KMS-11 (cell line): ENCODE measurements around the gene PRKCI.

Experiments
- H2AFZ ChIP-seq: fragments of 200-600 bp; sonication (generic); 2 replicates; pipeline ENCODE4 v1.6.1; 2016; ENCODE audit warnings: antibody characterized with exemption, mixed run types, low read depth
- H3K27ac ChIP-seq: fragments of 200-600 bp; sonication (generic); 2 replicates; pipeline ENCODE4 v1.6.1; 2016; ENCODE audit warnings: mild to moderate bottlenecking, mixed run types
- H3K27me3 ChIP-seq: fragments of 200-600 bp; sonication (generic); 2 replicates; pipeline ENCODE4 v1.6.1; 2017; ENCODE audit warnings: mild to moderate bottlenecking, low read depth, mixed run types, moderate library complexity; ENCODE audit not compliant: insufficient read depth
- H3K36me3 ChIP-seq: fragments of 200-600 bp; sonication (generic); 2 replicates; pipeline ENCODE4 v1.6.1; 2017; ENCODE audit warnings: mild to moderate bottlenecking, mixed run types; ENCODE audit not compliant: insufficient read depth
- H3K4me1 ChIP-seq: fragments of 200-600 bp; sonication (generic); 2 replicates; pipeline ENCODE4 v1.6.1; 2016; ENCODE audit warnings: mild to moderate bottlenecking, low read depth, mixed run types; ENCODE audit not compliant: poor library complexity, severe bottlenecking
- H3K4me2 ChIP-seq: fragments of 200-600 bp; sonication (generic); 2 replicates; pipeline ENCODE4 v1.7.0; 2016; ENCODE audit warnings: mild to moderate bottlenecking, mixed run types
- H3K4me3 ChIP-seq: fragments of 200-600 bp; sonication (generic); IDR thresholded peaks from 2 replicates; pipeline ENCODE4 v1.6.1; 2017; ENCODE audit warnings: low read depth, low read length, mixed read lengths; ENCODE audit not compliant: insufficient read depth
- H3K79me2 ChIP-seq: fragments of 200-600 bp; sonication (generic); 2 replicates; pipeline ENCODE4 v1.6.1; 2016; ENCODE audit warnings: low read depth, mixed run types; ENCODE audit not compliant: insufficient read depth
- H3K9ac ChIP-seq: fragments of 200-600 bp; sonication (generic); 2 replicates; pipeline ENCODE4 v1.6.1; 2016; ENCODE audit warnings: mild to moderate bottlenecking, mixed run types
- H4K20me1 ChIP-seq: fragments of 200-600 bp; sonication (generic); 2 replicates; pipeline ENCODE4 v1.6.1; 2016; ENCODE audit warnings: mild to moderate bottlenecking, mixed run types; ENCODE audit not compliant: insufficient read depth
- TF ChIP-seq, protein P1 (sequence below): fragments of 200-600 bp; sonication (generic); conservative IDR thresholded peaks from 2 replicates; pipeline ENCODE4 v1.6.1; 2017; ENCODE audit warnings: low read depth, mild to moderate bottlenecking, antibody characterized with exemption, low read length, moderate library complexity, mixed read lengths

Gene PRKCI

DNA sequence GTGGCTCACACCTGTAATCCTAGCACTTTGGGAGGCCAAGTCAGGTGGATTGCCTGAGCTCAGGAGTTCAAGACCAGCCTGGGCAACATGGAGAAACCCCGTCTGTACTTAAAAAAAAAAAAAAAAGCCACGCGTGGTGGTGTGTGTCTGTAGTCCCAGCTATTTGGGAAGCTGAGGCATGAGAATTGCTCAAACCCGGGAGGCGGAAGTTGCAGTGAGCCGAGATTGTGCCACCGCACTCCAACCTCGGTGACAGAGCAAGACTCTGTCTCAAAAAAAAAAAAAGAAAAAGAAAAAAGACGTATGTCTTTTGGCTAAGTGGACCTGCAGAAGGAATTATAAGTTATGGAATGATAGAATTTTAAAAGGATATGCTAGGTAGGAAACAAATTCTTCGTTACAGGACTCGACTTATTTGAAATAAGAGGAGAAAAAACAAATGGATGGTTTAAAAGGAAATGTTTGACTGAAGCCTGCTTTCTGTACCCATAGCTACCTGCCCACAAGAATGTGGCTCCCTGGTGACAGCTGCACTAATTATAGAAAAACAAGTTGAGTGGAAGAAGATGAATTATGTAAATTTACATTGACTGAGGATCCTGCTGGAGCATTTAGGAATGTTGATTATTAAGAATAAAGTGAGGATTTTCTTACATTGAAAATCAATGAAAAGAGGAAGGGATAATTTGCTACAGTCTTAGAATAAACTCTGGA, 99.3 kb downstream of the PRKCI start:
- TF ChIP-seq, protein P1, sequence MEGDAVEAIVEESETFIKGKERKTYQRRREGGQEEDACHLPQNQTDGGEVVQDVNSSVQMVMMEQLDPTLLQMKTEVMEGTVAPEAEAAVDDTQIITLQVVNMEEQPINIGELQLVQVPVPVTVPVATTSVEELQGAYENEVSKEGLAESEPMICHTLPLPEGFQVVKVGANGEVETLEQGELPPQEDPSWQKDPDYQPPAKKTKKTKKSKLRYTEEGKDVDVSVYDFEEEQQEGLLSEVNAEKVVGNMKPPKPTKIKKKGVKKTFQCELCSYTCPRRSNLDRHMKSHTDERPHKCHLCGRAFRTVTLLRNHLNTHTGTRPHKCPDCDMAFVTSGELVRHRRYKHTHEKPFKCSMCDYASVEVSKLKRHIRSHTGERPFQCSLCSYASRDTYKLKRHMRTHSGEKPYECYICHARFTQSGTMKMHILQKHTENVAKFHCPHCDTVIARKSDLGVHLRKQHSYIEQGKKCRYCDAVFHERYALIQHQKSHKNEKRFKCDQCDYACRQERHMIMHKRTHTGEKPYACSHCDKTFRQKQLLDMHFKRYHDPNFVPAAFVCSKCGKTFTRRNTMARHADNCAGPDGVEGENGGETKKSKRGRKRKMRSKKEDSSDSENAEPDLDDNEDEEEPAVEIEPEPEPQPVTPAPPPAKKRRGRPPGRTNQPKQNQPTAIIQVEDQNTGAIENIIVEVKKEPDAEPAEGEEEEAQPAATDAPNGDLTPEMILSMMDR: no peak
- H3K27ac ChIP-seq: peak overlapping the region; percentile 25; the same call in 1 of the 2 replicates
- H4K20me1 ChIP-seq: no peaks in the 10 kb centered on the region
- no peaks in the 10 kb centered on the region for H3K27me3 ChIP-seq
- H3K79me2 ChIP-seq: no peaks in the 10 kb centered on the region
- no peaks in the 10 kb centered on the region for H3K36me3 ChIP-seq
- H2AFZ ChIP-seq: peak overlapping the region; percentile 20; the same call in 1 of the 2 replicates
- peak overlapping the region; percentile 33 for H3K4me2 ChIP-seq
- no peak overlapping the region; the same call in 1 of the 2 replicates for H3K9ac ChIP-seq
- no peak overlapping the region for H3K4me3 ChIP-seq
- peaks cover 22% of the 10 kb centered on the region for H3K4me1 ChIP-seq

DNA sequence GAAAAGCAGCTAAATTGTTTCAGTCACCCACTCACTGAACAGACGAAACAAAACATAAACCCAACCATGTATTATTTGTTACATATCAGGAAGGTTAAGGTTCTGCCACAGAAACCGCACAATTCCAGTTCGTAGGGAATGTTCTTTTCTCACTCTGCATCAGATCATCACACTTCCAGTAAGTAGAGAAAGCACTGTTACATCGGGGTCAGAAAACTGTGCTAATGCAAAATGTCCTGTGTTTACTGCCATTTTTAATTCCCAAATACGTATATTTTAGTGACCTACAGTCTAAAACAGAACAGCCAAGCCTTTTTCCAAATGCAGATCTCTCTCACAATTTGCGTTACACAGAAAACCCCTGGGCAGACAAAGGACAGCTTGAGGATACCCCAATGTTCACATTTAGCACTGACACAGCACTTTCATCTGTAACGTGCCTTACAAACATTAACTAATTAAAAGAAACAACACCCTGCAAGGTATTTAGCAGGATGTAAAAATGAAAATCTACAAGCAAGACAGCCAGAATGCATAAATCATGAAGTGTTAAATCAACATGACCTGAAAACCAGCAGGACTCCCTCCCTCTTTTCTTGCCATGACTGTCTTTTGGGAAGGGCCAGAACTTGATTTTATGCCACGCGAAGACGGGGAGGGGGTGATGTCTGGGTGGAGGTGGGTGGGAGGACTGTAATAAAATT, 100.5 kb downstream of the PRKCI start:
- Histone ChIP-seq H3K27me3 (no peaks in the 10 kb centered on the region), H4K20me1 (no peaks in the 10 kb centered on the region), H2AFZ (no peak overlapping the region), H3K9ac (no peak overlapping the region), H3K27ac (0 out of 2 replicates have a peak overlapping the region, but pooled peaks have one; percentile 25), H3K4me1 (peaks cover 22% of the 10 kb centered on the region), H3K79me2 (no peaks in the 10 kb centered on the region), H3K36me3 (no peaks in the 10 kb centered on the region), H3K4me3 (no peak overlapping the region), H3K4me2 (no peak overlapping the region)
- TF ChIP-seq, protein P1: no peak

DNA sequence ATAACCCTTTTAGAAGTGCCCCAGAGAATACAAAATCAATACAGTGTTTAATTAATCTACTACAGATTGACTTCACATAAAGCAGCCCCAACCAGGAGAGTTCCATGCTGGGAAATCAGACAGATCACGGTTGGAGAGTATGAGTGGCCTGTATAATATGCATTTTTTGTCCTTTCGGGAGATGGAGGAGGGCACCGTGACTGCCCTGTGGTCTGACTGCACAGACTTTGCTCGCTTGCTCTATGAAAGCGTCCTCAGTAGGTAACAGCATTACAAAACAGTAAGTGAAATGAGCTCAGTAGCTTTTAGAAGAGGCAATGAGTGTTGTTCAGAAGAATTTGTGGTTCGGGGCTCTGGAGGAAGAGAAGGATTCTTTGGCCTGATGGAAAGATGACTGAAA, 101.1 kb downstream of the PRKCI start:
- H3K4me1 ChIP-seq: peaks cover 22% of the 10 kb centered on the region
- H3K79me2 ChIP-seq: no peaks in the 10 kb centered on the region
- no peaks in the 10 kb centered on the region for H3K36me3 ChIP-seq
- no peak overlapping the region for H2AFZ ChIP-seq
- TF ChIP-seq, protein P1: no peak
- no peaks in the 10 kb centered on the region for H4K20me1 ChIP-seq
- no peak overlapping the region for H3K4me2 ChIP-seq
- no peak overlapping the region for H3K9ac ChIP-seq
- H3K4me3 ChIP-seq: no peak overlapping the region
- H3K27me3 ChIP-seq: no peaks in the 10 kb centered on the region
- H3K27ac ChIP-seq: no peak overlapping the region

DNA sequence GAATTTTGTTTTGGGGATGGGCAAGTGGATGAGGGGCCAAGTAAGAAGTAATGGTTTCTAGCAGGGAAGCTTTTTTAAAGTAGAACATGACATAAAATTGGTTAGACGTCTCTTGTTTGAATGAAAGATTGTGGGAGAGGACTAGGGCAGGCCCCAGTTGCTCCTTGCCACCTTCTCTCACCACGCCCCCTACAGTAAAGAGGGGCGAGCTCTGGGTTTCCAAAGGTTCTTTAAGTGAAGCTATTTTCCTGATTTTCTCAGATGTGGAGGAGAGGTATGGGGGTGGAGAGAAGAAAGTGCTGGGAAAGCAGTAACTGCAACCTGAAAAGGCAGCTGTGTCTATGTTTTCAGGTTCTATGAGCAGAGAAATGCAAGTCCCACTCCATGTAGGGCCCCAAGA, 102.7 kb downstream of the PRKCI start:
- peaks cover 22% of the 10 kb centered on the region for H3K4me1 ChIP-seq
- TF ChIP-seq, protein P1: no peak
- no peaks in the 10 kb centered on the region for H3K79me2 ChIP-seq
- H2AFZ ChIP-seq: no peak overlapping the region
- H3K4me3 ChIP-seq: no peak overlapping the region
- H3K27me3 ChIP-seq: no peaks in the 10 kb centered on the region
- H4K20me1 ChIP-seq: no peaks in the 10 kb centered on the region
- H3K36me3 ChIP-seq: no peaks in the 10 kb centered on the region
- H3K27ac ChIP-seq: no peak overlapping the region
- no peak overlapping the region for H3K9ac ChIP-seq
- H3K4me2 ChIP-seq: no peak overlapping the region
